Stimulated activated CD4-positive, alpha-beta T cell treated with anti-CD3 and anti-CD28 coated beads, TNF-alpha, amount 100 ng/mL, for 24 hours (primary cell): ENCODE data around the gene COL18A1.
"Not testable (repeated sequence)": the region's sequence is repeated elsewhere in the genome, so short reads cannot be mapped to it uniquely, and the experiment has no call there.

Experiments used
- DNase-seq, 3 experiments: peaks; one replicate each; pipeline ENCODE4 v3.0.0-alpha.2; 2020; ENCODE audit warnings: low read depth in 3 of 3

COL18A1 gene

DNA sequence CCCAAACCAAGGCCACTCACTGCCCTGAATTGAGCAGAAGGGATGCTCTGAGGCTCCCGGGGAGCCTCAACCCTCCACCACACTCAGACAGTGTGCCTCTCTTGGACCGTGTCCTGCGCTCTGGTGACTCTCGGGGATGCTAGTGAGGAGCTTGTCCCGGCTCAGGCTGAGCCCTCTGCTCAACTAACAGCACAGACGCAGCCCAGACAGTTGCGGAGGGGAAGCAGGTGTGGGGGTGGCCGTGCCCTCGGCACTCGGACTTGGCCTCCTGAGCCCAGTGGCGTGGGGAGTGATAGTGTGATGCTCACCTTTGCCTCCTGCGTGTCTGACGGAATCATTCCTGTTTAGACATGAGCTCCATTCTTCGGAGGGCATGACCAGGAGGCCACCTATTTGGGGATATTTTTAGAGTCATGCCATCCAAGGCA is 152.7 kb downstream of the COL18A1 start:
- DNase-seq, result no peak

DNA sequence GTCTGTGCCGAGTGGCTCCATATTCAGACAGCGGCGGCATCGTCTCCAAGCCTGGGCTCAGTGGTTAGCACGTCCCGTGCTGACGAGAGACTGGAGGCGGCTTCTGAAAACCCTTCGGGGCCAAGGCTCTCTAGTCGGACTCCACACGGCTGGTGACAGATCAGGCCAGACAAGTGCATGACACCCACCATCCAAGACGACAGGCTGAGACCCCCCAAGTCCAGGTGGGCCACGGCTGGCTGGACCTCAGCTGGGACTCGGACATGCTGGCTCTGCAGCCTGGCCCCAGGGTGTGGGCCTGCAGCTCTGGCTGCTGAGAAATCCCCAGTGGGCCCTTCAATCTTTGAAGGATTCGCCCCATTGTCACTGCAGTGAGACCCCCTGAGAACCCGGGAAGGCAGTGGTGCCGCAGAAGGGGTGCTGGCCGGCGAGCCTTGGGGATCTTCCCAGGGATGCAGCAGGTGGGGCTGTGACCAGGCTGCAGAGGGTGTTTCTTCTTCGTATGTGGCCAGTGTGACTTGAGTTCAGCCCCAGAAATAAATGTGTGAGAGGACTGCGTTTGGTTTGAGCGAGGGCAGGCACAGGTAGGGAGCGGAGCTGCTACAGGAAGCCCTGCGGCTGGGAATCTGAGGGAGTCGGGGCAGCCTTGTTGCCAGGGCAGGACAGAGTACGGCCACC is 153.2 kb downstream of the COL18A1 start:
- no peak for DNase-seq

GRCh38 chr21:45559216-45560105 is 154.5 kb downstream of the COL18A1 start:
- DNase-seq, result no peak

DNA sequence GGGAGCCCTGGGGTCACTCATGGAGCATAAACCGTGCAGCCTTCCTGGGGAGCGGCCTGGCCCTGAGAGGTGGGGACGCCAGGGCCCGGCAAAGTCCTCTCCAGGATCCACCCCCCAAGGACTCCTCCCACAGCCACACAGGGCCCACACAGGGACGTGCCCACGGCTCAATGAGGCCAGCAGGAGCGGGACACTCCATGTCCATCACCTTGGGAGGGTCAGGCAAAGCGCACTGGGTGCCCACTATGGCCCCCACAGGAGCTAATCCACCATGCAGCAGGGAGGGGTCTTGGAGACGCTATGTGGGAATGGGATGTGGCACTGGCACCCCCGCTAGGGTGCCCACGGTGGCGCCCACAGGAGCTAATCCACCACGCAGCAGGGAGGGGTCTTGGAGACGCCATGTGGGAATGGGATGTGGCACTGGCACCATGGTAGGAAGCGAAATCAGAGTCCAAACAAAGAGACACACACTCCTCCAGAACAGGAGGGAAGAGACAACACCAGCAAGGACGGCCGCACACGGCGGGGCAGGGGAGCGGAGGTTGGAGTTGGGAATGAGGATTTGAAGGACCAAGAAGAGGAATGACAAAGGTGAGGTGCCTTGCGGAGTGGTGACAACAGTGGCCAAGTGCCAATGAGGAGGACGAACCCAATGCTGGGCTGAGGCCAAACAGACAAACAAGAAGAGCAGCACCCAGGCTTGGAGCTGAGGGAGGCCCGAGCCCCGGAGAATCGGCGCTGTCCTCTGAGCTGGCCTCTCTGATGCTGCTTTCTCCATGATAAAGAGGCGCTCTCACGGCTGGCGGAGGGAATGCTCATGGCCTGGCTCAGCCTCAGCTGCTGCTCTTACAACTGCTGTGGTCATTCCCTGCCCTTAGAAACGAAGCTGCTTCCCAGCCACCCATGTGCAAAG is 155.4 kb downstream of the COL18A1 start:
- no peak for DNase-seq

GRCh38 chr21:45561241-45561640 is 156.3 kb downstream of the COL18A1 start:
- not testable (repeated sequence) for DNase-seq

DNA sequence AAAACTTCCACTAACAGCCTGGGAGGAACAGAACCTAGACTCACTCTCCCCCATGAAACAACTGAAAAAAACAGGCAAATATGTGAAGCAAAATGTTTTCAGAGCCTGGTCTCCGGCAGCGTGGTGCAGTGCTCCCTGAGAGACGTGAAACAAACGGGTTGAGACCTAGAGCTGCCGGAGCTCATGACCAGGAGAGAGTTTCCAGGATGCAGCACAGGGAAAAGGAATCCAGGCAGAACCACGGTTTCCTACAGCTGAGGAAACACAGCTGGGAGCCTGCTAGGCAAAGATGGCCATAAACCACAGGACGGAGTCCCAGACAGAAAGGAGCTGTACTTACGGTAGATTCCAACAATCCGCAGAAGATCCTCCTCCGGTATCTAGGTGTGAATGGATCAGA is 157.4 kb downstream of the COL18A1 start:
- DNase-seq, result no peak

GRCh38 chr21:45562965-45563364 is 158.0 kb downstream of the COL18A1 start:
- DNase-seq, result no peak
